CD4-positive, alpha-beta T cell treated with Interferon alpha-2 for 1 hour (primary cell): ENCODE results near the gene TRMT2A.

Source experiments
- DNase-seq, 2 donors: peaks; one replicate each; pipeline ENCODE4 v3.0.0-alpha.2; 2020 to 2022

TRMT2A gene

GRCh38 chr22:20131859-20132685 is 15.0 kb upstream of the TRMT2A start:
- DNase-seq = peak in 1 of 2 donors; percentile 29

GRCh38 chr22:20131597-20131858 is 14.5 kb upstream of the TRMT2A start, which contains the start of gene ZDHHC8:
Gene ZDHHC8, plus strand, starts transcription at chr22:20131804. Its CDS starts 144 bp downstream, at chr22:20131948.
- DNase-seq = peak in 1 of 2 donors; percentile 54

GRCh38 chr22:20130731-20131596 is 13.9 kb upstream of the TRMT2A start:
- DNase-seq = peak; percentile 81 to 84

DNA sequence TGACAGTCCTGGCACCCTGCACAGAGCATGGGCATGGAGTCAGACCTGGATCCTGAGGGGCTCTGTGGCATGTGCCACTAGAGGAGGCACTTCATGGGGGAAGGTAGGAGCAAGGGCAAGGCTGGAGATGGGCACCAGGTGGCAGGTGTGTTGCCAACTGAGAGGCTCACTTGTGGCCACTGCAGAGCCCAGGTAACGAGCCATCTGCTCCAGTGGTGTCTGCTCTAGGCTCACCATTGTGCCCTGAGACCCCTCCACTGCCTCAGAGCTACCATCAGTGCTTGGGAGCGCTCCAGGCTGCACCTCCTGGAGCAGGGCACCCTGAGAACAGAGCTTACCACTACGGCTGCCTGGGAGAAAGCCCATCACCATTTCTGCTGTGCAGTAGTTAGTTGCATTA is 13.3 kb upstream of the TRMT2A start:
- DNase-seq = peak in 1 of 2 donors; percentile 35

DNA sequence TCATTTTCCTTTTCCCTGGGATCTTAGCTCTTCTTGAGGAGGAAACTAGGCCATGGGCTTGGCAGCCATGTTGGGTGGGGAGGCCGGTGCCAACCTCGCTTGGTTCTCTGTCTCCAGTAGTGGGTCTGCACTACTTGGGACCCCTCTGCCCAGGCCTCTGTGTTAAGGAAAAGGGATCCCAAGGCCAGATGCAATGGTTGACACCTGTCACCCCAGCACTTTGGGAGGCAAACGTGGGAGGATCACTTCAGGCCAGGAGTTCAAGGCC is 12.7 kb upstream of the TRMT2A start:
- no peak for DNase-seq

DNA sequence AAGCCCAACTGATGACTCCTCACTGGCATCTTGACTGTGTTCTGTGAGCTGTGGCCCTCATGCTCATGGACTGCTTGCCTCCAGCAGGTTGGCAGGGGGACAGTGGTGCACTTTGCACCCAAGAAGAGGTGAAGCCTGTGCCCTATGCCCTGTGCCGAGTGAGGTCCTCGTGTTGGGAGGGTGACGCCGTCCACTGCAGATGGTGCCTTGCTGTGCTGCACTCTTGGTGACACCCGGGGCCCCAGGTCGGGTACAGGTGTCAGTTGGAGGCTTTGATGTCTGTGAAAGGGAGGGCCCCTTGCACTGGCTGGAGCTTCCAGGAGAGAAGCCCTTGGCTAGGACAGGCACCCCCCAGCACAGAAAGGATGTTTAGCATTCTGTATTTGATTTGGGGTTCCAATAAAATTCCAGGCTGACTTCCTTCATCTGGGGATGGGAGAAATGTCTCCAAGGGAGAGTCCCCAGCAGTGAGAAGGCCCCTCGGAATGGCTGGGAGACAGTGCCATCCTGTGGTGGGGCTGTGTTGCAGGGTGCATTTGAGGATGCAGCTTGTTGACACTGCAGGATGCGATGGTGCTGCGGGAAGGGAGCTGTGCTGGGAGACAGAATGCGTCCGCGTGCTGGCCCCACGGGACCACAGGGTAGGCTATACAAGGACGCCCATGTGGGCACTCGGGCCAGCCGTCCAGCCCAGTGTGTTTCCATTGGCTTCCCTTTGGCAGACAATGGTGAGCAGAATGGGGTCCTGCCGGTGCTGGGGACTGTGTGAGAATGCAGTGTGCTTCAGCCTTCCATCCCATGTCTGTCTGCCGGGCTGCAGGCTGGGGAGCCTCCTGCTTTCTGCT is 12.1 kb upstream of the TRMT2A start:
- peak; percentile 26 to 69 for DNase-seq

DNA sequence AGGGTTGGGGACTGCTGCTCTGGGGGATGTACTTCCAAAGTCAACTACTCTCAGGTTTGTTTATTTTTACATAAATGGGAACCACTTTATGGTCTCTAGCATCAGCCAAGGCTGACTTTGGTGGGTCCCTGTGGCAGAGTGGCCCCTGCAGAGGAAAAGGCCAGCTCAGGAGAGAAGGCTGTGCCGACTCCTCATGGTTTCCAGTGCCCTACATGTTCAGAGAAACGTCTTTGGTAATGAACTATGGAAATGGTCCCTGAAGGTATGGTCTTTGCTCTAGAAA is 11.5 kb upstream of the TRMT2A start:
- DNase-seq = no peak

- no peak for DNase-seq
Measured at GRCh38 chr22:20127869-20128618, 11.0 kb upstream of the TRMT2A start.

GRCh38 chr22:20127318-20127868 is 10.4 kb upstream of the TRMT2A start:
- DNase-seq = no peak

DNA sequence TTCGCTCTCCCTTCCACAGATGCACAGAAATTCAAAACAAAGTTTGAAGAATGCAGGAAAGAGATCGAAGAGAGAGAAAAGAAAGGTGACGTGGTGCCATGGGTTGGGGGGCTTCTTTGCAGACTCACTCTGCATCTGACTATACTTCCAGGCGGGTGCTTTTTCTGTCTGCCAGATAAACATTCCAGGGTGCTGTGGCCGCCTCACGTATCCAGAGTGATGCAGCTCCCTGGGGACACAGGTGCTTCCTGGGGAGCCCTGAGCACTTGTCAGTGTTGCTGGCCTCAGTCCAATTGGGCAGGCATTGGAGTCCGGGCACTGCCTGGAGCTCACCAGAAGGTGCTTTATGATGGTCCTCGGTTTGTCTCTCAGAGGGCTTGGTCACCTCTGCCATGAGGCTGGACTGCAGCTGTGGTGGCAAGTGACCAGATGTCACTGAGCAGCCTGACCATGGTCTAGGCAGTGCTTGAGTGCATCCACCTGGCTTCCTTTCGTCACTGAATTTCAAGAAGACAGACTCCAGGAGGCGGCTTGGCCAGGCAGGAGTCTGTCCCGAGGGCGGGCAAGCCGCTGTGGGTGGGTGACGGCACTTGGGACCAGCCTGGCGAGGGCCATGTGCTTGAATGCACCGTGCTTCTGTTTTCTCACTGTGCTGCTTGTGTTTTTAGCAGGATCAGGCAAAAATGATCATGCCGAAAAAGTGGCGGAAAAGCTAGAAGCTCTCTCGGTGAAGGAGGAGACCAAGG is 9.4 kb upstream of the TRMT2A start:
- DNase-seq = no peak

GRCh38 chr22:20125201-20126174 is 8.5 kb upstream of the TRMT2A start:
- DNase-seq = no peak

DNA sequence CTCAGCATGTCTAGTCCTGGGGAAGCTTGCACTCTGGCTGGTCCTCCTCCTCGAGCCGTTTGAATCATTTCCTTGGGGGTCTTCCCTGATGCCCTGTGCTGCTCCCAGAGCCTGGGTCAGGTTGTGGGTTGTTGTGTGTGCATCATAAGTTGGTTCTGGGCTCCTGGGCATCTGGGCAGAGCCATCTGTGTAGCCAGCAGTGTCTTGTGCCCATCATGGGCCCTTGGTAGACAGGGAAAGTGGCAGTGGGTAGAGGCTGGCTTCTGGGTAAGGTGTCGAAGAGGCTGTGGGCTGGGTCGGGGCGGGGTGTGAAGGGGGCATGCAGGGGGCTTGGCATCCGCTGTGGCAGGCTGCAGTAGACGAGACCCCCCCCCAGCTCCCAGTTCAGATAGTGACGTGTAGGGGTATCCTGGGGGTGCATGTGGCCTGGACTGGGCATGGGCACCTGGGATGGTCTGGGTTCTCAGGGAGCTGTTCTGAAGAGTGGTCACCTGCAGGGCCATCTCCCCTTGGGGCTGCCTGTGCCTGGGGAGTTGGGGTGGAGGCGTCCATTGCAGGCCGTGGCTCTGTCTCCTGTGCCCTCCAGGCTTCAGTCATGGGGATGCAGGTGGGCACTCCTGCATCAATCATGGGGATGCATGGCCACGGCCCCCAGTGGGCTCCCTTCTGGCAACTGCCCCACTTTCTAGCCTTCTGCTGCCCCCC is 7.2 kb upstream of the TRMT2A start:
- no peak for DNase-seq

- no peak for DNase-seq
Measured at GRCh38 chr22:20123366-20124082, 6.5 kb upstream of the TRMT2A start.

- no peak for DNase-seq
Measured at GRCh38 chr22:20121856-20122415, 4.9 kb upstream of the TRMT2A start.

- no peak for DNase-seq
Measured at GRCh38 chr22:20118300-20119020, 1.4 kb upstream of the TRMT2A start.

GRCh38 chr22:20117633-20118299 is 740 bp upstream of the TRMT2A start:
- DNase-seq = peak; percentile 27 to 59

DNA sequence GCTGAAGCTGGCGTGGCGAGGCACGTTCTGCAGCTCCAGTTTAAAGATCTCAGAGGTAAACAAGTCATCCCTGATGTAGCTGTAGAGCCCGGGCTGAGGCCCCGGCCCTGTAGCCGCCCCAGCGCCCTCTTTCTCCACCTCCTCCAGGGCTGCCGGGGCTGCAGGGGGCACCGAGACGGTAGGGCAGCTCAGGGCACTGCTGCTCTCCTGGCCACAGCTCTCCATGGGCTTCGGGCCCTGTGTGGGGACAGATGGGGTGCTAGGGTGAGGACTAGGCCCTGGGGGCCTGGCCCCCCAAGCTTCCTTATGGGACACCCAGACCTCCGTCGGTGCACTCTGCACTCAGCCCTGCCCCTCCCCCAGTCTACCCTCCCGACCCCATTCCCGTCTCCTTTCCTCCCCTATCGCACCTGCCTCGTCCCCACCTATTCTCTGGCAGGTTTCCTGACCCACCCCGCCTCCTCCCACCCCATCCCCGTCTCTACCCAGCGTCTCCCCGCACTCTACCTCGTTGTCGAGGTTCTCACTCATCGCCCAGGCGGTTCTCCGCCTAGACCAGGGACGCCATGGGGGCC is 563 bp downstream of the TRMT2A start:
- DNase-seq = no peak
